Hematopoietic multipotent progenitor cell (in vitro differentiated cells): ENCODE data around the gene OPRD1. TPM values are rescaled to one million over a fixed set of nuclear protein-coding genes. Genes with fewer than 3 reads are reported as not detected.

Experiments used
- DNase-seq, 3 donors: peaks; one replicate each; pipeline ENCODE4 v3.0.0-alpha.2; 2011 to 2015; ENCODE audit warnings: low read depth in 2 of 3, low spot score in 2 of 3
- total RNA-seq: library from RNA; depleted of rRNA; stranded (reverse); fragments of >200 nt; gene quantifications from one replicate; pipeline ENCODE4 v1.2.3, GENCODE V29; 2012

Gene OPRD1
- total RNA-seq, 1 donor: not detected

- DNase-seq: no peak
Measured at GRCh38 chr1:28878796-28879195, 66.8 kb downstream of the OPRD1 start.

GRCh38 chr1:28882009-28882628 is 70.1 kb downstream of the OPRD1 start:
- peak; percentile 64 to 88 (median 84) for DNase-seq

GRCh38 chr1:28883242-28883616 is 71.3 kb downstream of the OPRD1 start:
- no peak for DNase-seq

GRCh38 chr1:28885472-28885877 is 73.5 kb downstream of the OPRD1 start:
- DNase-seq: no peak

- no peak for DNase-seq
Measured at GRCh38 chr1:28885977-28886730, 74.2 kb downstream of the OPRD1 start.

GRCh38 chr1:28886731-28887418 is 74.9 kb downstream of the OPRD1 start:
- DNase-seq: peak; percentile 80 to 93 (median 86)

GRCh38 chr1:28887419-28887834 is 75.5 kb downstream of the OPRD1 start:
- peak in 2 of 3 donors; percentile 74 to 82 for DNase-seq

GRCh38 chr1:28887835-28888682 is 76.1 kb downstream of the OPRD1 start:
- peak in 1 of 3 donors; percentile 20 for DNase-seq

GRCh38 chr1:28888915-28889314 is 76.9 kb downstream of the OPRD1 start:
- no peak for DNase-seq

- DNase-seq: no peak
Measured at GRCh38 chr1:28889357-28889756, 77.4 kb downstream of the OPRD1 start.

- DNase-seq: no peak
Measured at GRCh38 chr1:28890435-28890834, 78.5 kb downstream of the OPRD1 start.

- no peak for DNase-seq
Measured at GRCh38 chr1:28890836-28891235, 78.9 kb downstream of the OPRD1 start.

GRCh38 chr1:28891256-28891655 is 79.3 kb downstream of the OPRD1 start:
- DNase-seq: no peak

GRCh38 chr1:28893403-28894102 is 81.6 kb downstream of the OPRD1 start:
- DNase-seq: peak in 1 of 3 donors; percentile 39

- DNase-seq: no peak
Measured at GRCh38 chr1:28894785-28895184, 82.8 kb downstream of the OPRD1 start.

GRCh38 chr1:28895896-28896608 is 84.1 kb downstream of the OPRD1 start:
- DNase-seq: no peak

- no peak for DNase-seq
Measured at GRCh38 chr1:28896609-28896986, 84.6 kb downstream of the OPRD1 start.

GRCh38 chr1:28897789-28898188 is 85.8 kb downstream of the OPRD1 start:
- DNase-seq: no peak

GRCh38 chr1:28898405-28898881 is 86.5 kb downstream of the OPRD1 start:
- DNase-seq: peak in 1 of 3 donors; percentile 41
